Measurements from ENCODE around the gene OLFM1.

DNA sequence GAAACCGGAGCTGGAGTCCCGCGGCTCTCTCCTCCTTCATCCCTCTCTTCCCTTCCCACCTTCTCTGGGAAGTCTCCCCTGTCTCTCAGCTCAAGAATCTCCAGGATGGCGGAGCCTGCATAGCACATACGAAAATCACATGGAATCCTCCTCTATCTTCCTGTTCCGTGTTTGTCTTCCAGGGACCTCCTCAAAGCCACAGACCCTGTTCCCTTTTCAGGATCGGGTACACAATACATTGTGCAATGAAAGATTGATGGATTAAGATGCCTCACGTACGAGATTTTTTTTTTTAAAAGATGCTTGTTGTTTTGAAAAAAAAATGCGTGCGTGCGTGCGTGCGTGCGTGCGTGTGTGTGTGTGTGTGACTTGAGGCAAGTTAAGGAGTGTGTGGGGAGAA, 46.6 kb upstream of the OLFM1 start:
- TF ChIP-seq, protein P1, sequence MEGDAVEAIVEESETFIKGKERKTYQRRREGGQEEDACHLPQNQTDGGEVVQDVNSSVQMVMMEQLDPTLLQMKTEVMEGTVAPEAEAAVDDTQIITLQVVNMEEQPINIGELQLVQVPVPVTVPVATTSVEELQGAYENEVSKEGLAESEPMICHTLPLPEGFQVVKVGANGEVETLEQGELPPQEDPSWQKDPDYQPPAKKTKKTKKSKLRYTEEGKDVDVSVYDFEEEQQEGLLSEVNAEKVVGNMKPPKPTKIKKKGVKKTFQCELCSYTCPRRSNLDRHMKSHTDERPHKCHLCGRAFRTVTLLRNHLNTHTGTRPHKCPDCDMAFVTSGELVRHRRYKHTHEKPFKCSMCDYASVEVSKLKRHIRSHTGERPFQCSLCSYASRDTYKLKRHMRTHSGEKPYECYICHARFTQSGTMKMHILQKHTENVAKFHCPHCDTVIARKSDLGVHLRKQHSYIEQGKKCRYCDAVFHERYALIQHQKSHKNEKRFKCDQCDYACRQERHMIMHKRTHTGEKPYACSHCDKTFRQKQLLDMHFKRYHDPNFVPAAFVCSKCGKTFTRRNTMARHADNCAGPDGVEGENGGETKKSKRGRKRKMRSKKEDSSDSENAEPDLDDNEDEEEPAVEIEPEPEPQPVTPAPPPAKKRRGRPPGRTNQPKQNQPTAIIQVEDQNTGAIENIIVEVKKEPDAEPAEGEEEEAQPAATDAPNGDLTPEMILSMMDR (conservative IDR thresholded peaks at IDR 0.05; ENCODE audit: low read depth, low read length), result no peak
- no peak for TF ChIP-seq POLR2A (IDR thresholded peaks at IDR 0.05; ENCODE audit: low read depth, low read length)

All from IMR-90 (cell line).